Mesodermal cell (in vitro differentiated cells): ENCODE measurements around the gene KLF7.

Experiments used
- H3K27ac ChIP-seq: 2 replicates; pipeline ENCODE4 v1.7.0; 2013; ENCODE audit warnings: mild to moderate bottlenecking, low read depth, low read length, moderate library complexity; ENCODE audit not compliant: severe bottlenecking
- H3K36me3 ChIP-seq: 2 replicates; pipeline ENCODE4 v1.7.1; 2013; ENCODE audit warnings: mild to moderate bottlenecking, low read length, moderate library complexity; ENCODE audit not compliant: control insufficient read depth, insufficient read depth
- H3K4me1 ChIP-seq: one replicate; pipeline ENCODE4 v1.7.1; 2013; ENCODE audit warnings: mild to moderate bottlenecking, low read length; ENCODE audit not compliant: insufficient read depth, control insufficient read depth, poor library complexity, severe bottlenecking
- H3K4me3 ChIP-seq: 2 replicates; pipeline ENCODE4 v1.7.0; 2013; ENCODE audit warnings: low read length, control low read depth, mild to moderate bottlenecking; ENCODE audit not compliant: insufficient read depth, poor library complexity, severe bottlenecking; ENCODE audit errors: extremely low read depth
- H3K9me3 ChIP-seq: 2 replicates; pipeline ENCODE4 v1.7.1; 2013; ENCODE audit warnings: mild to moderate bottlenecking, low read length, moderate library complexity; ENCODE audit not compliant: control insufficient read depth
- WGBS, 2 experiments: methylation state at CpG; one replicate each; pipeline ENCODE4 v1.1.5; 2013; ENCODE audit warnings: missing lambda C conversion rate in 2 of 2; ENCODE audit not compliant: insufficient coverage in 2 of 2; 5-methylcytosine and 5-hydroxymethylcytosine counted together

Gene KLF7

GRCh38 chr2:207032490-207032889 lies 133.3 kb downstream of the KLF7 start:
- no peak overlapping the region for H3K4me3 ChIP-seq
- WGBS, 2 experiments = 100% methylated on average over 1 of the region's 2 CpGs; no CpG with 5 or more reads in 1 of the 2 experiments
- H3K9me3 ChIP-seq = peaks cover 6% of the 10 kb centered on the region
- no peaks in the 10 kb centered on the region for H3K36me3 ChIP-seq
- peaks cover 4% of the 10 kb centered on the region for H3K4me1 ChIP-seq
- no peak overlapping the region for H3K27ac ChIP-seq
